Neural progenitor cell (in vitro differentiated cells): ENCODE measurements around the gene DDC.

Experiments
- CTCF ChIP-seq: fragments of 200-600 bp; sonication (generic); IDR thresholded peaks from 2 replicates; pipeline ENCODE4 v1.5.1; 2017; ENCODE audit warnings: antibody characterized with exemption, mild to moderate bottlenecking
- EZH2 ChIP-seq: fragments of 200-600 bp; sonication (generic); IDR thresholded peaks from 2 replicates; pipeline ENCODE4 v1.6.1; 2017; ENCODE audit warnings: antibody characterized with exemption, mild to moderate bottlenecking, moderate library complexity

- no peak for TF ChIP-seq CTCF
- no peak for TF ChIP-seq EZH2
Observed at GRCh38 chr7:50565977-50566376, 772 bp upstream of the DDC start.
